Mucosa of descending colon (tissue), 3 donors: ENCODE measurements around the gene TNRC6C. TPM values are rescaled to one million over a fixed set of nuclear protein-coding genes. Genes with fewer than 3 reads are reported as not detected.

ENCODE experiments used
- ATAC-seq: fragments of 200-7000 bp; cut with Tn5 transposase; one replicate; pipeline ENCODE4 v1.9.1; 2020; ENCODE audit warnings: mild to moderate bottlenecking, moderate library complexity
- DNase-seq, 3 donors: peaks; one replicate each; pipeline ENCODE4 v3.0.0-alpha.2; 2020
- H3K36me3 ChIP-seq: fragments of 200-600 bp; one replicate; pipeline ENCODE4 v1.8.0; 2021; ENCODE audit warnings: low read depth, mild to moderate bottlenecking
- H3K4me1 ChIP-seq: fragments of 200-600 bp; one replicate; pipeline ENCODE4 v1.8.0; 2021; ENCODE audit warnings: low read depth, mild to moderate bottlenecking
- H3K4me3 ChIP-seq: fragments of 200-600 bp; one replicate; pipeline ENCODE4 v1.8.0; 2021; ENCODE audit warnings: mild to moderate bottlenecking
- H3K9me3 ChIP-seq: fragments of 200-600 bp; one replicate; pipeline ENCODE4 v1.8.0; 2021; ENCODE audit warnings: mild to moderate bottlenecking
- CTCF ChIP-seq: fragments of 200-600 bp; IDR thresholded peaks from one replicate; pipeline ENCODE4 v1.8.0; 2022; ENCODE audit warnings: antibody characterized with exemption, mild to moderate bottlenecking
- intact Hi-C, 2 donors: fragments of 100-400 bp; cut with DNase I in 1 of 2; cut with micrococcal nuclease in 1 of 2; formaldehyde crosslinking; loops; one replicate each; pipeline versions ENCODE4 v1.11.0 to v1.11.1; 2022; cut with DNase I, micrococcal nuclease
- total RNA-seq, 3 donors: library from RNA; stranded (reverse); fragmentation: NEBNext Ultra II Directional in 2 of 3; extraction: Animal tissue kit (Norgen Biotek cat#: 25700) in 2 of 3; gene quantifications; one replicate each; pipeline versions ENCODE4 v1.2.1 to v1.2.4, GENCODE V29; 2021 to 2023
- donor health status: DM: no; HTN: no; CAD: no; lungs with moderate emphysema.
- donor health status: DM: no; HTN: no; CAD: no.
- donor health status: DM: no; HTN: yes; CAD: no.

The TNRC6C gene
- total RNA-seq, 3 donors from 2014 or later, result 13.7 to 32.6 (median 20.7) TPM

GRCh38 chr17:78005452-78006171 lies 47.1 kb downstream of the TNRC6C start:
- Histone ChIP-seq H3K4me3 (no peak overlapping the region), H3K9me3 (no peaks in the 10 kb centered on the region), H3K4me1 (no peaks in the 10 kb centered on the region), H3K36me3 (no peaks in the 10 kb centered on the region)
- no peak for TF ChIP-seq CTCF
- no peak for ATAC-seq
- intact Hi-C loops, result no loop called here
- DNase-seq, result no peak

- ATAC-seq, result no peak
- intact Hi-C loops, result no loop called here
These were observed 47.8 kb downstream of the TNRC6C start for GRCh38 chr17:78006338-78006737.

GRCh38 chr17:78007647-78008046 lies 49.1 kb downstream of the TNRC6C start:
- ATAC-seq, result no peak
- intact Hi-C loops, result no loop called here
- H3K36me3 ChIP-seq, result no peaks in the 10 kb centered on the region
- H3K4me1 ChIP-seq, result peaks cover 3% of the 10 kb centered on the region
- no peak overlapping the region for H3K4me3 ChIP-seq
- no peak for TF ChIP-seq CTCF
- no peaks in the 10 kb centered on the region for H3K9me3 ChIP-seq
- no peak for DNase-seq

More at GRCh38 chr17:78006338-78006737, 47.8 kb downstream of the TNRC6C start:
- no peak for TF ChIP-seq CTCF
- no peak overlapping the region for H3K4me3 ChIP-seq
- H3K9me3 ChIP-seq, result no peaks in the 10 kb centered on the region
- no peaks in the 10 kb centered on the region for H3K4me1 ChIP-seq
- DNase-seq, result no peak
- H3K36me3 ChIP-seq, result no peaks in the 10 kb centered on the region

GRCh38 chr17:78010759-78011158 lies 52.3 kb downstream of the TNRC6C start:
- DNase-seq (no peak), ATAC-seq (no peak)
- peaks cover 6% of the 10 kb centered on the region for H3K4me1 ChIP-seq
- no peaks in the 10 kb centered on the region for H3K36me3 ChIP-seq
- no peak for TF ChIP-seq CTCF
- no peaks in the 10 kb centered on the region for H3K9me3 ChIP-seq
- intact Hi-C loops, result loop anchor here (5.0 to 10.0 kb wide), 2 partner anchors 238 to 466 kb away; no protein-coding TSS in a partner anchor
- no peak overlapping the region for H3K4me3 ChIP-seq

- peak in 1 of 3 donors; percentile 20 for DNase-seq
- Histone ChIP-seq H3K36me3 (no peaks in the 10 kb centered on the region), H3K9me3 (no peaks in the 10 kb centered on the region), H3K4me3 (no peak overlapping the region), H3K4me1 (peaks cover 6% of the 10 kb centered on the region)
- intact Hi-C loops, result loop anchor here (5.0 to 10.0 kb wide), 2 partner anchors 240 to 468 kb away; no protein-coding TSS in a partner anchor
- TF ChIP-seq CTCF, result no peak
- ATAC-seq, result peak; percentile 76
These were observed 53.9 kb downstream of the TNRC6C start for GRCh38 chr17:78012428-78012827.
